T-helper 17 cell (primary cell): ENCODE data around the gene SH3RF2. TPM values are rescaled to one million over a fixed set of nuclear protein-coding genes. Genes with fewer than 3 reads are reported as not detected.

Source experiments
- ATAC-seq: fragments of 150-1000 bp; cut with Tn5 transposase; 2 replicates; pipeline ENCODE4 v1.10.0; 2021; ENCODE audit warnings: mild to moderate bottlenecking, moderate library complexity
- DNase-seq, 3 donors: peaks; one replicate each; pipeline versions ENCODE4 v3.0.0 to v3.0.0-alpha.2; 2020 to 2021
- H3K9me3 ChIP-seq: one replicate; pipeline ENCODE4 v1.7.0; 2013; ENCODE audit warnings: low read length, mild to moderate bottlenecking; ENCODE audit not compliant: control insufficient read depth, poor library complexity, severe bottlenecking
- H3K27ac Mint-ChIP-seq: one replicate; pipeline ENCODE4 v1.8.0; 2022; ENCODE audit warnings: mild to moderate bottlenecking, moderate library complexity, mixed read lengths
- H3K27me3 Mint-ChIP-seq: one replicate; pipeline ENCODE4 v1.8.0; 2022; ENCODE audit warnings: mixed read lengths
- H3K36me3 Mint-ChIP-seq: one replicate; pipeline ENCODE4 v1.8.0; 2022; ENCODE audit warnings: low read depth, mixed read lengths
- H3K4me1 Mint-ChIP-seq: one replicate; pipeline ENCODE4 v1.8.0; 2022; ENCODE audit warnings: mild to moderate bottlenecking, mixed read lengths
- H3K4me3 Mint-ChIP-seq: one replicate; pipeline ENCODE4 v1.8.0; 2022; ENCODE audit warnings: mild to moderate bottlenecking, moderate library complexity, mixed read lengths
- total RNA-seq, 4 donors: library from RNA in 2 of 4; stranded (reverse) in 2 of 4; gene quantifications; one replicate each; pipeline ENCODE4 v1.2.3 and lab custom pipeline; 2022 to 2026

Gene SH3RF2
- total RNA-seq, 2 donors from 2014 or later, result 0.60 TPM; not detected in 1

- no peaks in the 10 kb centered on the region for H3K27me3 Mint-ChIP-seq
- no peak overlapping the region for H3K4me3 Mint-ChIP-seq
- H3K4me1 Mint-ChIP-seq, result no peaks in the 10 kb centered on the region
- DNase-seq (no peak), ATAC-seq (no peak)
- H3K27ac Mint-ChIP-seq, result no peak overlapping the region
- H3K9me3 ChIP-seq, result no peaks in the 10 kb centered on the region
- no peaks in the 10 kb centered on the region for H3K36me3 Mint-ChIP-seq
These were observed 104.9 kb downstream of the SH3RF2 start for GRCh38 chr5:146041180-146041789.

GRCh38 chr5:146042628-146043279 lies 106.4 kb downstream of the SH3RF2 start:
- H3K27ac Mint-ChIP-seq, result no peak overlapping the region
- no peaks in the 10 kb centered on the region for H3K36me3 Mint-ChIP-seq
- ATAC-seq, result no peak
- H3K27me3 Mint-ChIP-seq, result no peaks in the 10 kb centered on the region
- no peaks in the 10 kb centered on the region for H3K9me3 ChIP-seq
- no peak for DNase-seq
- H3K4me1 Mint-ChIP-seq, result no peaks in the 10 kb centered on the region
- no peak overlapping the region for H3K4me3 Mint-ChIP-seq

GRCh38 chr5:146043722-146044121 lies 107.3 kb downstream of the SH3RF2 start:
- H3K4me1 Mint-ChIP-seq, result no peaks in the 10 kb centered on the region
- no peak for DNase-seq
- no peaks in the 10 kb centered on the region for H3K9me3 ChIP-seq
- no peaks in the 10 kb centered on the region for H3K36me3 Mint-ChIP-seq
- H3K4me3 Mint-ChIP-seq, result no peak overlapping the region
- no peak for ATAC-seq
- peaks cover 3% of the 10 kb centered on the region for H3K27me3 Mint-ChIP-seq
- no peak overlapping the region for H3K27ac Mint-ChIP-seq

GRCh38 chr5:146047396-146047795 lies 111.0 kb downstream of the SH3RF2 start:
- Mint-ChIP-seq H3K27ac (no peak overlapping the region), H3K36me3 (peaks cover 2% of the 10 kb centered on the region), H3K4me3 (no peak overlapping the region), H3K27me3 (peaks cover 27% of the 10 kb centered on the region), H3K4me1 (no peaks in the 10 kb centered on the region)
- no peak for ATAC-seq
- no peaks in the 10 kb centered on the region for H3K9me3 ChIP-seq
- no peak for DNase-seq

- DNase-seq (no peak), ATAC-seq (no peak)
- Mint-ChIP-seq H3K4me3 (no peak overlapping the region), H3K36me3 (peaks cover 2% of the 10 kb centered on the region), H3K27me3 (peaks cover 32% of the 10 kb centered on the region), H3K27ac (no peak overlapping the region), H3K4me1 (no peaks in the 10 kb centered on the region)
- no peaks in the 10 kb centered on the region for H3K9me3 ChIP-seq
These were observed 112.8 kb downstream of the SH3RF2 start for GRCh38 chr5:146048994-146049703.

GRCh38 chr5:146049704-146050026 lies 113.3 kb downstream of the SH3RF2 start:
- Mint-ChIP-seq H3K27ac (no peak overlapping the region), H3K36me3 (peaks cover 2% of the 10 kb centered on the region), H3K27me3 (peaks cover 37% of the 10 kb centered on the region), H3K4me1 (no peaks in the 10 kb centered on the region), H3K4me3 (no peak overlapping the region)
- ATAC-seq (no peak), DNase-seq (no peak)
- H3K9me3 ChIP-seq, result no peaks in the 10 kb centered on the region

GRCh38 chr5:146050086-146050485 lies 113.7 kb downstream of the SH3RF2 start:
- ATAC-seq (no peak), DNase-seq (no peak)
- Mint-ChIP-seq H3K36me3 (peaks cover 2% of the 10 kb centered on the region), H3K27ac (no peak overlapping the region), H3K4me1 (no peaks in the 10 kb centered on the region), H3K27me3 (peaks cover 39% of the 10 kb centered on the region), H3K4me3 (no peak overlapping the region)
- H3K9me3 ChIP-seq, result no peaks in the 10 kb centered on the region

- Mint-ChIP-seq H3K4me3 (no peak overlapping the region), H3K27me3 (peaks cover 50% of the 10 kb centered on the region), H3K27ac (no peak overlapping the region), H3K36me3 (peaks cover 2% of the 10 kb centered on the region), H3K4me1 (no peaks in the 10 kb centered on the region)
- DNase-seq, result no peak
- H3K9me3 ChIP-seq, result no peaks in the 10 kb centered on the region
- ATAC-seq, result no peak
These were observed 115.3 kb downstream of the SH3RF2 start for GRCh38 chr5:146051678-146052077.

GRCh38 chr5:146052780-146053179 lies 116.4 kb downstream of the SH3RF2 start:
- DNase-seq, result no peak
- Mint-ChIP-seq H3K4me1 (no peaks in the 10 kb centered on the region), H3K4me3 (no peak overlapping the region), H3K27ac (no peak overlapping the region), H3K27me3 (peaks cover 57% of the 10 kb centered on the region), H3K36me3 (peaks cover 2% of the 10 kb centered on the region)
- ATAC-seq, result no peak
- no peaks in the 10 kb centered on the region for H3K9me3 ChIP-seq

- Mint-ChIP-seq H3K4me1 (no peaks in the 10 kb centered on the region), H3K27ac (no peak overlapping the region), H3K4me3 (no peak overlapping the region), H3K36me3 (no peaks in the 10 kb centered on the region), H3K27me3 (peaks cover 50% of the 10 kb centered on the region)
- no peaks in the 10 kb centered on the region for H3K9me3 ChIP-seq
- ATAC-seq (no peak), DNase-seq (no peak)
These were observed 119.1 kb downstream of the SH3RF2 start for GRCh38 chr5:146055432-146055831.

- Mint-ChIP-seq H3K4me1 (no peaks in the 10 kb centered on the region), H3K27ac (no peak overlapping the region), H3K36me3 (peaks cover 2% of the 10 kb centered on the region), H3K27me3 (peaks cover 37% of the 10 kb centered on the region), H3K4me3 (no peak overlapping the region)
- ATAC-seq, result no peak
- no peaks in the 10 kb centered on the region for H3K9me3 ChIP-seq
- DNase-seq, result no peak
These were observed 123.3 kb downstream of the SH3RF2 start for GRCh38 chr5:146059460-146060220.

- ATAC-seq (no peak), DNase-seq (no peak)
- H3K9me3 ChIP-seq, result no peaks in the 10 kb centered on the region
- Mint-ChIP-seq H3K36me3 (peaks cover 2% of the 10 kb centered on the region), H3K4me3 (no peak overlapping the region), H3K4me1 (no peaks in the 10 kb centered on the region), H3K27ac (no peak overlapping the region), H3K27me3 (peaks cover 35% of the 10 kb centered on the region)
These were observed 123.8 kb downstream of the SH3RF2 start for GRCh38 chr5:146060221-146060585.

GRCh38 chr5:146066968-146067367 lies 130.6 kb downstream of the SH3RF2 start:
- H3K36me3 Mint-ChIP-seq, result peaks cover 2% of the 10 kb centered on the region
- no peak for ATAC-seq
- H3K4me3 Mint-ChIP-seq, result no peak overlapping the region
- no peaks in the 10 kb centered on the region for H3K9me3 ChIP-seq
- no peak for DNase-seq
- H3K27ac Mint-ChIP-seq, result no peak overlapping the region
- H3K27me3 Mint-ChIP-seq, result peaks cover 33% of the 10 kb centered on the region
- H3K4me1 Mint-ChIP-seq, result no peaks in the 10 kb centered on the region
